B cell (primary cell): Measurements from ENCODE around the gene ZNF385A. TPM values are rescaled to one million over a fixed set of nuclear protein-coding genes. Genes with fewer than 3 reads are reported as not detected.

Experiments used
- ATAC-seq: fragments of 200-7000 bp; cut with Tn5 transposase; one replicate; pipeline ENCODE4 v1.10.0; 2021; ENCODE audit warnings: low read depth, mild to moderate bottlenecking, moderate number of reproducible peaks, moderate library complexity
- CTCF ChIA-PET: fragments of 350-600 bp; sonication (Branson Sonifier 250); formaldehyde crosslinking; loops from one replicate; lab custom pipeline; 2021; ENCODE audit warnings: antibody characterized with exemption, inconsistent platforms; lab: Charles Lee
- POLR2A ChIA-PET: fragments of 350-600 bp; sonication (Branson Sonifier 250); formaldehyde crosslinking; loops from one replicate; lab custom pipeline; 2021; ENCODE audit warnings: antibody characterized with exemption; lab: Charles Lee
- DNase-seq: peaks from one replicate; pipeline ENCODE4 v3.0.0; 2013
- H2AFZ ChIP-seq: 2 replicates; pipeline ENCODE4 v1.6.1; 2012; ENCODE audit warnings: mild to moderate bottlenecking, low read depth, low read length; ENCODE audit not compliant: insufficient read depth, poor library complexity, severe bottlenecking
- H3K27ac ChIP-seq, 2 donors: 1 replicate in 1 of 2; 2 replicates in 1 of 2; pipeline ENCODE4 v1.5.1; 2012 to 2013; ENCODE audit warnings: low read length in 2 of 2, mild to moderate bottlenecking in 2 of 2, moderate library complexity in 1 of 2
- H3K27me3 ChIP-seq, 4 experiments: fragments of 200-600 bp in 1 of 4; sonication (generic) in 1 of 4; replicated peaks in 1 of 4; 1 replicate in 2 of 4; 2 replicates in 2 of 4; pipeline versions ENCODE4 v1.6.1 to v1.7.0; 2013 to 2016; ENCODE audit warnings: low read length in 3 of 4, mild to moderate bottlenecking in 2 of 4, mixed read lengths in 1 of 4, moderate library complexity in 1 of 4; ENCODE audit not compliant: insufficient read depth in 4 of 4, control insufficient read depth in 3 of 4; ENCODE audit errors: control extremely low read depth in 1 of 4
- H3K36me3 ChIP-seq, 2 experiments: replicated peaks in 1 of 2; 1 replicate in 1 of 2; 2 replicates in 1 of 2; pipeline versions ENCODE4 v1.6.1 to v1.7.1; 2013; ENCODE audit warnings: low read length in 1 of 2; ENCODE audit not compliant: insufficient read depth in 2 of 2, control insufficient read depth in 1 of 2; ENCODE audit errors: control extremely low read depth in 1 of 2, extremely low read depth in 1 of 2
- H3K4me1 ChIP-seq, 2 donors: fragments of 200-600 bp in 1 of 2; sonication (generic) in 1 of 2; 1 replicate in 1 of 2; 2 replicates in 1 of 2; pipeline versions ENCODE4 v1.5.1 to v1.6.1; 2013 to 2017; ENCODE audit warnings: low read length in 2 of 2; ENCODE audit not compliant: control insufficient read depth in 2 of 2, insufficient read depth in 2 of 2
- H3K4me2 ChIP-seq: replicated peaks from 2 replicates; pipeline ENCODE3; 2012; ENCODE audit warnings: mild to moderate bottlenecking, low read depth, low read length; ENCODE audit not compliant: poor library complexity, severe bottlenecking
- H3K4me3 ChIP-seq, 5 experiments: fragments of 200-600 bp in 1 of 5; sonication (generic) in 1 of 5; 1 replicate in 3 of 5; 2 replicates in 2 of 5; pipeline versions ENCODE4 v1.5.1 to v1.7.0; 2011 to 2016; ENCODE audit warnings: low read length in 4 of 5, mild to moderate bottlenecking in 4 of 5, low read depth in 2 of 5, control low read depth in 1 of 5, moderate library complexity in 1 of 5; ENCODE audit not compliant: insufficient read depth in 1 of 5; ENCODE audit errors: control extremely low read depth in 1 of 5, extremely low read depth in 1 of 5
- H3K79me2 ChIP-seq: fragments of 200-600 bp; sonication (generic); one replicate; pipeline ENCODE4 v1.6.0; 2016; ENCODE audit warnings: low read length; ENCODE audit not compliant: control insufficient read depth, insufficient read depth
- H3K9ac ChIP-seq: fragments of 200-600 bp; sonication (generic); 2 replicates; pipeline ENCODE4 v1.6.1; 2017; ENCODE audit warnings: mild to moderate bottlenecking, low read length, moderate library complexity
- H3K9me3 ChIP-seq, 3 donors: one replicate each; pipeline versions ENCODE4 v1.6.1 to v1.7.1; 2013; ENCODE audit warnings: low read length in 2 of 3; ENCODE audit not compliant: control insufficient read depth in 2 of 3, insufficient read depth in 1 of 3; ENCODE audit errors: control extremely low read depth in 1 of 3
- H4K20me1 ChIP-seq: 2 replicates; pipeline ENCODE4 v1.6.0; 2012; ENCODE audit warnings: mild to moderate bottlenecking, low read length; ENCODE audit not compliant: insufficient read depth, control insufficient read depth, poor library complexity, severe bottlenecking
- H3K27ac Mint-ChIP-seq: one replicate; pipeline ENCODE4 v1.8.0; 2021; ENCODE audit warnings: mixed read lengths
- H3K27me3 Mint-ChIP-seq: one replicate; pipeline ENCODE4 v1.8.0; 2021; ENCODE audit warnings: mixed read lengths
- H3K4me1 Mint-ChIP-seq: one replicate; pipeline ENCODE4 v1.8.0; 2021; ENCODE audit warnings: mixed read lengths
- H3K4me3 Mint-ChIP-seq: one replicate; pipeline ENCODE4 v1.8.0; 2021; ENCODE audit warnings: mixed read lengths
- H3K9me3 Mint-ChIP-seq: one replicate; pipeline ENCODE4 v1.8.0; 2022; ENCODE audit warnings: mixed read lengths; ENCODE audit not compliant: insufficient read depth
- CTCF ChIP-seq: fragments of 200-600 bp; IDR thresholded peaks from one replicate; pipeline ENCODE4 v1.8.0; 2022; ENCODE audit warnings: antibody characterized with exemption, mild to moderate bottlenecking
- EZH2 ChIP-seq: IDR thresholded peaks from 2 replicates; pipeline ENCODE4 v1.6.1; 2012; ENCODE audit warnings: borderline replicate concordance, low read depth, mild to moderate bottlenecking, moderate library complexity, low read length; ENCODE audit not compliant: insufficient read depth, poor library complexity, severe bottlenecking
- WGBS: methylation state at CpG from one replicate; pipeline ENCODE4 v1.1.5; 2013; ENCODE audit warnings: missing lambda C conversion rate; ENCODE audit not compliant: insufficient coverage; 5-methylcytosine and 5-hydroxymethylcytosine counted together
- intact Hi-C: fragments of 100-400 bp; cut with micrococcal nuclease; formaldehyde crosslinking; loops from one replicate; pipeline ENCODE4 v1.10.0; 2022
- polyA plus RNA-seq: library from polyadenylated mRNA; depleted of rRNA; stranded (reverse); fragments of >200 nt; gene quantifications from 2 replicates; pipeline ENCODE4 v1.2.3, GENCODE V29; 2012
- total RNA-seq, 2 donors: library from RNA; stranded (reverse); fragments of 120-200 nt in 1 of 2; gene quantifications; 1 replicate in 1 of 2; 2 replicates in 1 of 2; pipeline versions ENCODE4 v1.2.3 to v1.2.4, GENCODE V29; 2013 to 2022

ZNF385A gene
- total and polyA plus RNA-seq, 2 donors (not counting 1 experiment from before 2014, with no cell fraction given) = 4.9 to 5.1 TPM

DNA sequence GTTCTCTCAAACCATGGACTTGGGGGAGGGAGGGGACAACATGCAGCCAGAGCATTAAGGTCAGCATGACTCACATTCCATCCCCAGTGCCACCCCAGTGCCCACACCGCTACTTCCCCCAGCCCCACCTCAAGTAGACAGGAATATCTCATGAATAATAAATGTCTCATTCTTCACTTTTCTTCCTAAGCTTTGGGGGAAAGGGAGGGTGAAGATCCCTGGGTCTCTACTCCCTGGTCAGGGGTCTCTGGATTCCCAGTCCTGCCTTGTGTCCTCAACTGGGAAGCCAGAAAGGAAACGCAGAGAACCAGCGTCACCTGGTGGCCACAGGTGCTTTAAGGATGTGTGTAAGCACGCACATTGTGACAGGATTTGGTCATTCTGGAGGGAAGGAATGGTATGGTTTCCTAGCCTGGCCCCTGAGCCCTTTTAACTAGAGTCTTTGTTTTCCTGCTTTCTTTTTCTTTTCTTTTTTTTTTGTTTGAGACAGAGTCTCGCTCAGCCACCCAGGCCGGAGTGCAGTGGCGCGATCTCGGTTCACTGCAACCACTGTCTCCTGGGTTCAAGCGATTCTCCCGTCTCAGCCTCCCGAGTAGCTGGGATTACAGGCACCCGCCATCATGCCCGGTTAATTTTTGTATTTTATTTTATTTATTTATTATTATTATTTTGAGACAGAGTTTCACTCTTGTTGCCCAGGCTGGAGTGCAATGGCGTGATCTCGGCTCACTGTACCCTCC, 23.6 kb downstream of the ZNF385A start:
- H3K9ac ChIP-seq = no peak overlapping the region
- POLR2A ChIA-PET = interaction anchor here (0.9 kb wide), 1 partner anchor 10 kb away, joined by 4 read pairs; no protein-coding TSS in a partner anchor
- DNase-seq = peak; percentile 52

More for the DNA sequence above, 23.6 kb downstream of the ZNF385A start:
- CTCF ChIA-PET = interaction anchor here (0.9 to 7.8 kb wide), 16 partner anchors 7 to 146 kb away, joined by 3 to 42 read pairs (median 5); partner anchors contain the start of genes COPZ1 and HNRNPA1
- Histone ChIP-seq H3K79me2 (no peaks in the 10 kb centered on the region), H3K4me1 (peaks cover 18 to 22% of the 10 kb centered on the region in 2 donors), H3K4me2 (no peak overlapping the region), H4K20me1 (no peaks in the 10 kb centered on the region), H3K36me3 (no peaks in the 10 kb centered on the region), H3K4me3 (no peak overlapping the region), H3K27ac (no peak overlapping the region), H3K9me3 (no peaks in the 10 kb centered on the region), H3K27me3 (no peaks in the 10 kb centered on the region), H2AFZ (no peak overlapping the region)
- no peak overlapping the region for H3K27ac Mint-ChIP-seq
- H3K4me3 Mint-ChIP-seq = peak overlapping the region; percentile 66
- no peak for ATAC-seq
- peaks cover 14% of the 10 kb centered on the region for H3K4me1 Mint-ChIP-seq
- H3K9me3 Mint-ChIP-seq = no peaks in the 10 kb centered on the region
- 45% methylated on average over 4 of the region's 16 CpGs for WGBS
- peak; percentile 61 for TF ChIP-seq CTCF
- no peak for TF ChIP-seq EZH2
- intact Hi-C loops = loop anchor here (2.0 to 10.0 kb wide), 2 partner anchors 66 to 356 kb away; partner anchors contain the start of genes HOXC8 and HOXC9
- H3K27me3 Mint-ChIP-seq = no peaks in the 10 kb centered on the region
